Lower leg skin (tissue), 4 donors: Measurements from ENCODE around the gene HNRNPA0. TPM values are rescaled to one million over a fixed set of nuclear protein-coding genes. Genes with fewer than 3 reads are reported as not detected.

ENCODE experiments used
- DNase-seq, 2 donors: peaks; one replicate each; pipeline ENCODE4 v3.0.0-alpha.2; 2019; ENCODE audit warnings: low spot score in 2 of 2
- H3K4me3 ChIP-seq: fragments of 200-600 bp; sonication (generic); 2 replicates; pipeline ENCODE4 v1.5.1; 2017; ENCODE audit warnings: mild to moderate bottlenecking, low read depth; ENCODE audit not compliant: poor library complexity, severe bottlenecking
- CTCF ChIP-seq, 3 donors: fragments of 450-650 bp; IDR thresholded peaks; one replicate each; pipeline ENCODE4 v1.5.1; 2016; ENCODE audit warnings: antibody characterized with exemption in 3 of 3, mild to moderate bottlenecking in 3 of 3, moderate library complexity in 2 of 3
- POLR2A ChIP-seq, 2 donors: fragments of 450-650 bp; IDR thresholded peaks; one replicate each; pipeline ENCODE4 v1.6.1; 2016 to 2017; ENCODE audit warnings: antibody characterized with exemption in 2 of 2, mild to moderate bottlenecking in 1 of 2, moderate library complexity in 1 of 2
- WGBS, 2 donors: methylation state at CpG; one replicate each; pipeline ENCODE4 v1.1.5; 2018; 5-methylcytosine and 5-hydroxymethylcytosine counted together
- intact Hi-C: fragments of 100-400 bp; cut with DNase I; formaldehyde crosslinking; loops from one replicate; pipeline ENCODE4 v1.15.0; 2023; ENCODE audit warnings: low total_unique reads
- total RNA-seq, 4 donors: library from RNA; depleted of rRNA; stranded (reverse); fragments of >200 nt; gene quantifications; one replicate each; pipeline ENCODE4 v1.1.0, GENCODE V29; 2016

Gene HNRNPA0
- total RNA-seq, 4 donors from 2014 or later = 6.9 to 11.5 (median 9.3) TPM

GRCh38 chr5:137714946-137715345 is 39.2 kb downstream of the HNRNPA0 start:
- no peak overlapping the region for H3K4me3 ChIP-seq
- no peak for TF ChIP-seq CTCF (IDR thresholded peaks at IDR 0.05)
- TF ChIP-seq POLR2A (IDR thresholded peaks at IDR 0.05) = no peak
- intact Hi-C loops = no loop called here
- no peak for DNase-seq

DNA sequence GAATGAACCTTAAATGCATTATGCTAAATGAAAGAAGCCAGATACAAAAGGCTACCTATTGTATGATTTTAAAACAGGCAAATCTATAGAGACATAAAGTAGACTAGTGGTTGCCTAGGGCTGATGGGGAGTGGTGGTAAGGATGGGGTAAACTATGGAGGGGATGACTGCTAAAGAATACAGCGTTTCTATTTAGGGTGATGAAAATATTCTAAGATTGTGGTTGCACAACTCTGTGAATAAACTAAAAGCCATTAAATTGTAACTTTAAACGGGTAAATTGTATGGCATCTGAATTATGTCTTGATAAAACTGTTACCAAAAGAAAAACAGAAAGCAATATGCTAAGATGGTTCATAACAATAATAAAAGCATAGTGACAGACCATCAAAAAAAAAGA is 39.7 kb downstream of the HNRNPA0 start:
- DNase-seq = no peak
- TF ChIP-seq CTCF (IDR thresholded peaks at IDR 0.05) (no peak), POLR2A (IDR thresholded peaks at IDR 0.05) (no peak)
- no peak overlapping the region for H3K4me3 ChIP-seq
- WGBS, 2 donors = 92 to 94% methylated on average over 2 of the region's 2 CpGs
- intact Hi-C loops = no loop called here

DNA sequence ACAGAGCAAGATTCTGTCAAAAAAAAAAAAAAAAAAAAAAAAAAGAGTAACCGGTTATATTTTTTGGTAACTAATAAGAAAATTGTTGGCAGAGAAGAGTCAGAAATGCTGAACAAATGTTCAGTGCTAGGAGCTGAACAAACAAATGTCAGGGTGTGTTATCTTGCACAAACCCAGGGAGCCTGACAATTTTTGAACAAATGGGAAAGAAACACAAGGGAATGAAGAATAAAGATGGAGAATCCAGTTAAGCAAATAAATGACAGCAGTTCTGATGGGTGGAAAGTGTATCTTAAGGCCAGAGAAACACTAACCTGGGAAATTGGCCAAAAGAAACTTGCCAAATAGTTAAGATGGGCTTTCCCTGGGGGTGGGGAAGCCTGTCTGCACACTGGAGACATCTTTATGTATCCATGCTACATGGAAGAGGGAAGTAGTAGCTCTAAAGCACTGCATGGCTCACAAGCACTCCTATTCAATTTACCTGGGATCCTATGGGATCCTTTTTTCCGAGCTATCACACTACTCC is 42.0 kb downstream of the HNRNPA0 start:
- 81 to 91% methylated on average over 2 of the region's 2 CpGs for WGBS, 2 donors
- H3K4me3 ChIP-seq = no peak overlapping the region
- no peak for TF ChIP-seq CTCF (IDR thresholded peaks at IDR 0.05)
- TF ChIP-seq POLR2A (IDR thresholded peaks at IDR 0.05) = no peak
- DNase-seq = no peak
- intact Hi-C loops = no loop called here

DNA sequence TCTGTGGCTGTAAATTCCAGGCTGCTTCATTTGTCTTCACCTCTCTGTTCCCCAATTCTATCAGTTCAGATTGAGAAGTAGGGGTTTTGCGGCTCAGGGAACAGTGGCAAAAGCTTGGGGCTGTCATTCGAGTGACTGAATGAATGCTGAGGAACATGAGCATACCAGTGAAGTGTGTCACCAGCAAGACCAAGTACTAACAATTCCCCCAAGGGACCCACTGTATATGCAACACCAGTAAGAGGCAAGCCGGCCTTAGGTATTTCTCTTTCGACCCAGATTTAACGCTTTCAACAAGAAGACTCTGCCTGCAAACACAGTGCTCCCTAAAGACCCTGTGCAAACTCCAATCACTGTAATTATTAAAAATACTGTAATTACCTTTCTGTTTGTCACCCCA is 44.1 kb downstream of the HNRNPA0 start:
- 92% methylated on average over 5 of the region's 5 CpGs for WGBS, 2 donors
- H3K4me3 ChIP-seq = no peak overlapping the region
- no peak for DNase-seq
- intact Hi-C loops = no loop called here
- TF ChIP-seq POLR2A (IDR thresholded peaks at IDR 0.05) (no peak), CTCF (IDR thresholded peaks at IDR 0.05) (no peak)

DNA sequence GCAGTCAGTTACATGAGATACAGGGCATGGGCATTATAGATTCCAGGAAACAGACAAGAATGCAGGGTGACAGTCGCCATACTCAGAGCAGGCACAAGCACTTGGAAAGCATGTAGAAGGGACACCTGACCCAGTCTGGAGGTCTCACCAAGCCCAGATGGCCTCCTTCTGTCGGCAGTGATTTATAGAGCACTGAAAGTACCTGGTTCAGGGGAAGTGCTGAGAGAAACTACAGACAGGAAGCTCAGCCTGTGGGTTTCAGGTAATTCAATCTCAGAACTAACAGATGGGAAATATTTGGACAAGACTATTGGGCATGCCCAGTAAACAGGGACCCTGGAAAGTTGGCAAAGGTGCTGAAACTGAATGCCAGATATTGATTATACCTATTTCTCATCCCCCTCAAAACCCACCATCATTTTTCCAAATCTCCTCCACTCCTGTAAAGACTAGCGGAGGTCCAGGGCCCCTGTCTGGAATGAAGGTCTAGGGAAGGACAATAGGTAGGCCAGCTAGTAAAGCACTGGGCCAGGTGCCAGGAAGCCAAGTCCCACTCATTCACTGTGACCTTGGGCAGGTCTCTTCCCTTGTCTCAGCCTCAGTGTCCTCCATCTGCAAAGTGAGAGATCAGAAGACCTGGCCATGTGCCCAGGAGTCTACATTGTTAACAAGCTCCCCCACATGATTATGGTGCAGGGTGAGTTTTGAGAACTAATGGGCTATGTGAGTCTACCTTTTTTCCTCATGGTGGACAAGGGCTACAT is 45.2 kb downstream of the HNRNPA0 start:
- no peak overlapping the region for H3K4me3 ChIP-seq
- intact Hi-C loops = no loop called here
- no peak for TF ChIP-seq POLR2A (IDR thresholded peaks at IDR 0.05)
- TF ChIP-seq CTCF (IDR thresholded peaks at IDR 0.05) = no peak
- 91 to 93% methylated on average over 3 of the region's 3 CpGs for WGBS, 2 donors
- no peak for DNase-seq

DNA sequence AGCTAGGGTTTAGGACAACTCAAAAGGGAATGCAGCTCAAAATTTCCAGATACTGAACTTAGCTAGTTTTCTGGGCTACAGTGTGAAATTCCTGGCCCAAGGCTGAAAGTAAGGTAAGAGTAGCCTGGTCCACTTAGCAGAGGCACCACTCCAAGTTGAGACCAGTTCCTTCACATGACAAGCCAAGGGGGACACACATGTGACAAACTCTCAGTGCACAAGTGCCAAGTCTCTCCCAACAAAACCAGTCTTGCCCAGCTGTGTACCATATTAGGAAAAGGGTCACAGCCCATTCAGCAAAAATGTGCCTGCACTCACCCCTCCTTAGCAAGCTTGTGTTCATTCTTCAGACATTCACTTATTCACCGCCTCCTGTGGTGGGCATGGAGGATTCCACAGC is 46.1 kb downstream of the HNRNPA0 start:
- no peak for DNase-seq

More for the DNA sequence above, 46.1 kb downstream of the HNRNPA0 start:
- TF ChIP-seq CTCF (IDR thresholded peaks at IDR 0.05) (no peak), POLR2A (IDR thresholded peaks at IDR 0.05) (no peak)
- 92 to 100% methylated on average over 1 of the region's 1 CpG for WGBS, 2 donors
- intact Hi-C loops = no loop called here
- H3K4me3 ChIP-seq = no peak overlapping the region
